Heart right ventricle (tissue), 16 donors: ENCODE results near the gene EDEM1. TPM values are rescaled to one million over a fixed set of nuclear protein-coding genes. Genes with fewer than 3 reads are reported as not detected.

ENCODE experiments used
- ATAC-seq, 8 donors: fragments of 200-7000 bp; cut with Tn5 transposase; one replicate each; pipeline ENCODE4 v1.9.1; 2020; ENCODE audit warnings: mild to moderate bottlenecking in 8 of 8, moderate library complexity in 8 of 8, moderate number of reproducible peaks in 1 of 8
- DNase-seq, 2 donors: peaks; one replicate each; pipeline ENCODE4 v3.0.0-alpha.2; 2020
- H3K27ac ChIP-seq, 10 donors: fragments of 200-600 bp; sonication (generic) in 2 of 10; one replicate each; pipeline versions ENCODE4 v1.5.0 to v1.8.0; 2020 to 2022; ENCODE audit warnings: mild to moderate bottlenecking in 3 of 10
- H3K27me3 ChIP-seq, 7 donors: fragments of 200-600 bp; one replicate each; pipeline ENCODE4 v1.8.0; 2021 to 2022; ENCODE audit warnings: mild to moderate bottlenecking in 2 of 7
- H3K36me3 ChIP-seq, 9 donors: fragments of 200-600 bp; sonication (generic) in 1 of 9; one replicate each; pipeline versions ENCODE4 v1.5.0 to v1.8.0; 2020 to 2022; ENCODE audit warnings: mild to moderate bottlenecking in 2 of 9
- H3K4me1 ChIP-seq, 9 donors: fragments of 200-600 bp; sonication (generic) in 1 of 9; one replicate each; pipeline versions ENCODE4 v1.5.0 to v1.8.0; 2020 to 2022; ENCODE audit warnings: mild to moderate bottlenecking in 4 of 9
- H3K4me3 ChIP-seq, 10 donors: fragments of 200-600 bp; sonication (generic) in 2 of 10; one replicate each; pipeline versions ENCODE4 v1.5.0 to v1.8.0; 2020 to 2022; ENCODE audit warnings: mild to moderate bottlenecking in 7 of 10, moderate library complexity in 2 of 10
- H3K9me3 ChIP-seq, 11 donors: fragments of 200-600 bp in 10 of 11; sonication (generic) in 2 of 11; one replicate each; pipeline versions ENCODE4 v1.5.0 to v1.8.0; 2013 to 2022; ENCODE audit warnings: mild to moderate bottlenecking in 2 of 11, control low read depth in 1 of 11, moderate library complexity in 1 of 11
- WGBS, 2 donors: extraction: QIAGEN DNeasy Blood & Tissue Kit; methylation state at CpG; one replicate each; pipeline ENCODE4 v1.1.7; 2013; ENCODE audit warnings: inconsistent platforms in 1 of 2; 5-methylcytosine and 5-hydroxymethylcytosine counted together
- intact Hi-C, 10 donors: fragments of 100-400 bp; cut with DNase I; formaldehyde crosslinking; loops; one replicate each; pipeline versions ENCODE4 v1.11.1 to v1.14.2; 2022
- polyA plus RNA-seq, 2 donors: library from polyadenylated mRNA; stranded (reverse); fragments of 200-250 nt; gene quantifications; one replicate each; pipeline ENCODE4 v1.2.3, GENCODE V29; 2013
- total RNA-seq, 10 donors: library from RNA; stranded (reverse); fragmentation: NEBNext Ultra II Directional in 3 of 10; extraction: Animal tissue kit (Norgen Biotek cat#: 25700) in 3 of 10; gene quantifications; one replicate each; pipeline versions ENCODE4 v1.2.1 to v1.2.4, GENCODE V29; 2021 to 2023
- TF ChIP-seq, protein P1 (sequence below), 9 donors: fragments of 200-600 bp; sonication (generic) in 2 of 9; IDR thresholded peaks; one replicate each; pipeline versions ENCODE4 v1.5.0 to v1.8.0; 2021 to 2022; ENCODE audit warnings: antibody characterized with exemption in 9 of 9, mild to moderate bottlenecking in 5 of 9, moderate library complexity in 1 of 9
- donor health status: Arrhythmogenic right ventricular cardiomyopathy.
- donor health status: ischemic (EF 13 %, LVEDD 7.1; RV severe dilation, severe dysfunction).
- donor health status: healthy with polysubstance abuse.
- donor health status: DM: no; HTN: yes; CAD: no.
- donor health status: DM: no; HTN: no; CAD: no.
- donor health status: ischemic (EF 25% LVEDD 6.9; RV normal size, moderate dysfunction).
- donor health status: ischemic (EF 25% LVEDD 5.7; RV mildly dilated, moderate dysfunction).
- donor health status: healthy.
- donor health status: DM: yes; HTN: yes; CAD: no.
- donor health status: Ischemic cardiomyopathy.
- donor health status: ischemic (EF 35%, LVEDD 5.7; RV mildly dilated, moderate dysfunction).
- donor health status: nonischemic (EF 11% LVEDD 7.7; RV severe dilation, severe dysfunction).
- donor health status: DM: yes; HTN: yes; CAD: no.
- donor health status: PGD.
- donor health status: ischemic (EF 29% LVEDD 5.4; RV normal size, mild dysfunction).
- donor health status: nonischemic (EF 23%, LVEDD 6.1; RV moderate dilation, normal function).

The EDEM1 gene
- total and polyA plus RNA-seq, 12 donors, result 2.2 to 19.0 (median 9.1) TPM

- Histone ChIP-seq H3K27me3 (peaks cover 0 to 3% (median 0%) of the 10 kb centered on the region in 7 donors), H3K4me1 (peaks cover 0 to 8% (median 0%) of the 10 kb centered on the region in 9 donors), H3K9me3 (no peaks in the 10 kb centered on the region), H3K4me3 (no peak overlapping the region), H3K27ac (no peak overlapping the region), H3K36me3 (no peaks in the 10 kb centered on the region)
- 84% methylated on average over 4 of the region's 4 CpGs for WGBS, 2 donors
- DNase-seq, result no peak
- intact Hi-C loops, result no loop called here
- TF ChIP-seq, protein P1, sequence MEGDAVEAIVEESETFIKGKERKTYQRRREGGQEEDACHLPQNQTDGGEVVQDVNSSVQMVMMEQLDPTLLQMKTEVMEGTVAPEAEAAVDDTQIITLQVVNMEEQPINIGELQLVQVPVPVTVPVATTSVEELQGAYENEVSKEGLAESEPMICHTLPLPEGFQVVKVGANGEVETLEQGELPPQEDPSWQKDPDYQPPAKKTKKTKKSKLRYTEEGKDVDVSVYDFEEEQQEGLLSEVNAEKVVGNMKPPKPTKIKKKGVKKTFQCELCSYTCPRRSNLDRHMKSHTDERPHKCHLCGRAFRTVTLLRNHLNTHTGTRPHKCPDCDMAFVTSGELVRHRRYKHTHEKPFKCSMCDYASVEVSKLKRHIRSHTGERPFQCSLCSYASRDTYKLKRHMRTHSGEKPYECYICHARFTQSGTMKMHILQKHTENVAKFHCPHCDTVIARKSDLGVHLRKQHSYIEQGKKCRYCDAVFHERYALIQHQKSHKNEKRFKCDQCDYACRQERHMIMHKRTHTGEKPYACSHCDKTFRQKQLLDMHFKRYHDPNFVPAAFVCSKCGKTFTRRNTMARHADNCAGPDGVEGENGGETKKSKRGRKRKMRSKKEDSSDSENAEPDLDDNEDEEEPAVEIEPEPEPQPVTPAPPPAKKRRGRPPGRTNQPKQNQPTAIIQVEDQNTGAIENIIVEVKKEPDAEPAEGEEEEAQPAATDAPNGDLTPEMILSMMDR (IDR thresholded peaks at IDR 0.05), result no peak
- ATAC-seq, result no peak
Measured at GRCh38 chr3:5262507-5262906, 75.0 kb downstream of the EDEM1 start.

DNA sequence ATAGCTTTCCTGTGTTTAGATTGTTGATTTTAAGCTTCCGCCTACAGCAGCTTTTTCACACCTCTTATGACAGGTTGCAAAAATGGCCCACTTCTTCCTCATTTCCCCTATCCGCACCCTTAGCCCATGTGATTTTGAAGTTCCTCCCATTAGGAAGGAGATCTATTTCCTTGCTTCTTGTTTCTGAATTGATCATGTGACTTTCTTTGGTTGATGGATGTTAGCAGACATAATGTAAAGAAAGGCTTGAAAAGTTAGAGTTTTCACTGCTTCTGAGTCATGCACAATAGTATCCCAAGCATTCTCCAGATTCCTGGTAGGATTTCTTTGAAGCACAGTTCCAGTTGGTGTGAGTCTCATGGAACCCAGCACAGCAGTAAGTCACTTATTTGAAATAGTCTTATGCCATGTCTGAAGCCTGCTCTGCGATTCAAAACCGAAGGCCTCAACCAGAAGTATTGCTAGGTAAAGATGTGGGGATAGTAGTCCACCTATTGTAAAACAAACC lies 76.6 kb downstream of the EDEM1 start:
- Histone ChIP-seq H3K4me3 (no peak overlapping the region), H3K27ac (no peak overlapping the region), H3K9me3 (no peaks in the 10 kb centered on the region), H3K27me3 (peaks cover 0 to 3% (median 0%) of the 10 kb centered on the region in 7 donors), H3K36me3 (no peaks in the 10 kb centered on the region), H3K4me1 (peaks cover 0 to 8% (median 0%) of the 10 kb centered on the region in 9 donors)
- no peak for ATAC-seq
- no peak for DNase-seq
- WGBS, 2 donors, result 89 to 90% methylated on average over 4 of the region's 4 CpGs
- intact Hi-C loops, result no loop called here
- TF ChIP-seq, protein P1 (IDR thresholded peaks at IDR 0.05), result no peak

DNA sequence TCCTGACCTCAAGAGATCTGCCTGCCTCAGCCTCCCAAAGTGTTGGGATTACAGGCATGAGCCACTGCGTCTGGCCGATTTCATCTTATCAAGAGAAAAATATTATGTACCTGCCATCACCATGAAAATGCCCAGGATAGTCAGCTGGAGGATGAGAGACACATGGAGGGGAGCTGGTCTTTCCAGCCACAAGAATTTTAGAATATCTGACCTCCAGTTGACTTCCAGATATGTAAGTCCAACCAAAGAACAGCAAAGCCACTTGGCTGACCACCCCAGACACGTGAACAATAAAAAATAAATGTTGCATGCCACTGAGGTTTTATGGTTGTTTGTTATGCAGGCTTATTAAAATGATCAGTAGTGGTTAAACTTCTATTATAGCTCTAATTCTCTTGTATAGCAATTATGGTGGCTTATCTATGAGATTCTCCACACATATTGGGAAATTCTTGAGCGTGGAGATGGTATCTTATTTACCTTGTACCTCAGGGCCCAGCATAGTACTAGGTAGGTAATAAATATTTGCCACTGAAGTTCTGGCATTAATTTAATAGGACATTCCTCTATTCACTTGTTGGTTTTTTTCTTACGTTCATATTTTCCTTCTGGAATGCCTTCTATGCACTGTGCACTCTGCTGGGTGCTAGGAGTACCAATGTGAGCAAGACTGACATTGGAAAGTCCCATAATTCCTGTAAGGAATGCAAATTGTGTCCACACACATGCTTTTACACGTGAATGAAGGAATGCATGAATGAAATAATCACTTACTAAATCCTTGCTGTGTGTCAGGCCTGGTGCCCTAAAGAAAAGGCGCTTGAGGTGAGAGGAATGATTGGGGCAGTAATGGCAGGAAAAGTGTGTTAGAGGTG lies 77.6 kb downstream of the EDEM1 start:
- TF ChIP-seq, protein P1 (IDR thresholded peaks at IDR 0.05), result no peak
- H3K27ac ChIP-seq, result no peak overlapping the region
- peaks cover 0 to 8% (median 0%) of the 10 kb centered on the region in 9 donors for H3K4me1 ChIP-seq
- no peak for ATAC-seq
- H3K27me3 ChIP-seq, result peaks cover 0 to 3% (median 0%) of the 10 kb centered on the region in 7 donors
- 71 to 75% methylated on average over 7 of the region's 7 CpGs for WGBS, 2 donors
- no peaks in the 10 kb centered on the region for H3K9me3 ChIP-seq
- no peaks in the 10 kb centered on the region for H3K36me3 ChIP-seq
- intact Hi-C loops, result no loop called here
- no peak for DNase-seq
- no peak overlapping the region for H3K4me3 ChIP-seq

- no peak overlapping the region for H3K27ac ChIP-seq
- H3K4me1 ChIP-seq, result no peaks in the 10 kb centered on the region
- no peak for ATAC-seq
- no peaks in the 10 kb centered on the region for H3K9me3 ChIP-seq
- H3K4me3 ChIP-seq, result no peak overlapping the region
- intact Hi-C loops, result no loop called here
- TF ChIP-seq, protein P1 (IDR thresholded peaks at IDR 0.05), result no peak
- DNase-seq, result no peak
- H3K27me3 ChIP-seq, result peaks cover 0 to 2% (median 0%) of the 10 kb centered on the region in 7 donors
- 65 to 79% methylated on average over 2 of the region's 2 CpGs for WGBS, 2 donors
- no peaks in the 10 kb centered on the region for H3K36me3 ChIP-seq
Measured at GRCh38 chr3:5267252-5267651, 79.7 kb downstream of the EDEM1 start.
